ENCODE measurements around the gene SLCO2A1. TPM values are rescaled to one million over a fixed set of nuclear protein-coding genes. Genes with fewer than 3 reads are reported as not detected.

SLCO2A1 gene
- total and polyA plus RNA-seq, 2 experiments from 2014 or later, result 0.22 to 4.8 TPM

- H3K4me2 ChIP-seq (ENCODE audit: unreplicated experiment), result no peak overlapping the region
- no peaks in the 10 kb centered on the region for H4K20me1 ChIP-seq (ENCODE audit: insufficient read depth)
- H3K27ac ChIP-seq, result no peak overlapping the region
- H2AFZ ChIP-seq, result no peak overlapping the region
- no peak for DNase-seq
- TF ChIP-seq EZH2phosphoT487 (IDR thresholded peaks at IDR 0.05; ENCODE audit: insufficient read depth, low read depth) (no peak), EZH2 (IDR thresholded peaks at IDR 0.05; ENCODE audit: insufficient read depth, poor library complexity, severe bottlenecking) (no peak)
- in situ Hi-C loops (cut with MboI), result no loop called here
- H3K79me2 ChIP-seq (ENCODE audit: insufficient read depth), result no peaks in the 10 kb centered on the region
- no peak overlapping the region for H3K4me3 ChIP-seq
- WGBS, 2 experiments (ENCODE audit: low coverage in 1 of 2, low lambda C conversion rate in 2 of 2, missing lambda C conversion rate in 2 of 2), result 77 to 79% methylated on average over 9 of the region's 9 CpGs
- no peaks in the 10 kb centered on the region for H3K9me3 ChIP-seq (ENCODE audit: low read depth)
- H3K27me3 ChIP-seq (replicated peaks; ENCODE audit: insufficient read depth), result no peaks in the 10 kb centered on the region
- no peaks in the 10 kb centered on the region for H3K9me2 ChIP-seq (ENCODE audit: insufficient read depth)
- H3K9ac ChIP-seq, result no peak overlapping the region
- peaks cover 3% of the 10 kb centered on the region for H3K4me1 ChIP-seq (ENCODE audit: insufficient read depth)
- no peaks in the 10 kb centered on the region for H3K36me3 ChIP-seq (ENCODE audit: low read depth)
- H3F3A ChIP-seq (ENCODE audit: insufficient read depth), result no peaks in the 10 kb centered on the region
Measured at GRCh38 chr3:134065252-134066157, 35.8 kb upstream of the SLCO2A1 start.

DNA sequence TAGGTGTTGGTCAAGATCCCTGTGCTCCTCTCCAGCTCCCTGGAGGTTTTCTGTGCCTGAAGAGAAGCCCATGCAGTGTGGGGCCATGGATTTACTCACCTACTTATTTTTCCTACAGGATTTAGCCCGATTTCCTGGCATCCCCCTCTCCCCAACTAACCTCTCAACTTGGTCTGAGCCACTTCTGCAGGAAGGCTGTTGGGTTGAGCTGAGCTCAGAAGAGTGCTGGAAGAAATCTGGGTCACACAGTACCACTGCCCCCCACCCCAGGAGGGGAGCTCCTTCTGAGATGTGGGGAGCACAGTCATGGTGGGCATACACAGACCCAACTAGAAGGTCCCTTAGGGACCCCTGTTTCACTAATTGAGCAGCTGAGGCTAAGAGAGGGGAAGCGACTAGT, 34.4 kb upstream of the SLCO2A1 start:
- no peak overlapping the region for H3K27ac ChIP-seq
- H3K4me2 ChIP-seq (ENCODE audit: unreplicated experiment), result no peak overlapping the region
- TF ChIP-seq EZH2phosphoT487 (IDR thresholded peaks at IDR 0.05; ENCODE audit: insufficient read depth, low read depth), result no peak
- no peak for TF ChIP-seq EZH2 (IDR thresholded peaks at IDR 0.05; ENCODE audit: insufficient read depth, poor library complexity, severe bottlenecking)
- no peak overlapping the region for H3K4me3 ChIP-seq
- no peak overlapping the region for H3K9ac ChIP-seq
- no peak for DNase-seq
- H3K27me3 ChIP-seq (replicated peaks; ENCODE audit: insufficient read depth), result no peaks in the 10 kb centered on the region
- H3K4me1 ChIP-seq (ENCODE audit: insufficient read depth), result peaks cover 13% of the 10 kb centered on the region
- no peaks in the 10 kb centered on the region for H3K79me2 ChIP-seq (ENCODE audit: insufficient read depth)
- no peaks in the 10 kb centered on the region for H3K9me3 ChIP-seq (ENCODE audit: low read depth)
- no peaks in the 10 kb centered on the region for H3F3A ChIP-seq (ENCODE audit: insufficient read depth)
- H2AFZ ChIP-seq, result no peak overlapping the region
- in situ Hi-C loops (cut with MboI), result no loop called here
- H4K20me1 ChIP-seq (ENCODE audit: insufficient read depth), result no peaks in the 10 kb centered on the region
- H3K36me3 ChIP-seq (ENCODE audit: low read depth), result no peaks in the 10 kb centered on the region
- no peaks in the 10 kb centered on the region for H3K9me2 ChIP-seq (ENCODE audit: insufficient read depth)
- 61 to 78% methylated on average over 2 of the region's 2 CpGs for WGBS, 2 experiments (ENCODE audit: low coverage in 1 of 2, low lambda C conversion rate in 2 of 2, missing lambda C conversion rate in 2 of 2)

DNA sequence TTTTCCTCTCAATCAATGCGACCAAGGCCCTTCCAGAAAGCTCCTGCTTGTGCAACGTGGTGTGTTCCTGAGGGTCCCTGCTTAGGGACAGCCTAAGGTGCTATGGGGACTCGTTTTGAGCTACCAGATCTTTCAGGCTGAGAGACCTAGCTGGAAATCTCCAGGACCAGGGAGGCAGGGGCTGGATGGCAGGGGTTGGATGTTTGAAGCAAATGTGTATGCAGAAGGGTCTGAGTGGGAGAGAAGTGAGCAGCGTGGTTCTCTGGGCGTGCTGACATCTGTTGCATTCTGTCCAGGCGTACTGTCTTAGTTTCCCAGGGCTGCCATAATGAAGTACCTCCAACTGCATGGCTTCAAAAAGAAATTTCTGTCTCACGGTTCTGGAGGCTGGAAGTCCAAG, 31.7 kb upstream of the SLCO2A1 start:
- no peak overlapping the region for H3K4me3 ChIP-seq
- in situ Hi-C loops (cut with MboI), result no loop called here
- no peaks in the 10 kb centered on the region for H3F3A ChIP-seq (ENCODE audit: insufficient read depth)
- H3K4me2 ChIP-seq (ENCODE audit: unreplicated experiment), result no peak overlapping the region
- peaks cover 17% of the 10 kb centered on the region for H3K4me1 ChIP-seq (ENCODE audit: insufficient read depth)
- no peak overlapping the region for H2AFZ ChIP-seq
- H3K27ac ChIP-seq, result no peak overlapping the region
- H3K9me2 ChIP-seq (ENCODE audit: insufficient read depth), result no peaks in the 10 kb centered on the region
- no peaks in the 10 kb centered on the region for H4K20me1 ChIP-seq (ENCODE audit: insufficient read depth)
- no peaks in the 10 kb centered on the region for H3K79me2 ChIP-seq (ENCODE audit: insufficient read depth)
- H3K27me3 ChIP-seq (replicated peaks; ENCODE audit: insufficient read depth), result no peaks in the 10 kb centered on the region
- H3K9ac ChIP-seq, result no peak overlapping the region
- no peaks in the 10 kb centered on the region for H3K9me3 ChIP-seq (ENCODE audit: low read depth)
- H3K36me3 ChIP-seq (ENCODE audit: low read depth), result no peaks in the 10 kb centered on the region
- TF ChIP-seq EZH2phosphoT487 (IDR thresholded peaks at IDR 0.05; ENCODE audit: insufficient read depth, low read depth) (no peak), EZH2 (IDR thresholded peaks at IDR 0.05; ENCODE audit: insufficient read depth, poor library complexity, severe bottlenecking) (no peak)
- 84 to 88% methylated on average over 7 of the region's 7 CpGs for WGBS, 2 experiments (ENCODE audit: low coverage in 1 of 2, low lambda C conversion rate in 2 of 2, missing lambda C conversion rate in 2 of 2)
- no peak for DNase-seq

DNA sequence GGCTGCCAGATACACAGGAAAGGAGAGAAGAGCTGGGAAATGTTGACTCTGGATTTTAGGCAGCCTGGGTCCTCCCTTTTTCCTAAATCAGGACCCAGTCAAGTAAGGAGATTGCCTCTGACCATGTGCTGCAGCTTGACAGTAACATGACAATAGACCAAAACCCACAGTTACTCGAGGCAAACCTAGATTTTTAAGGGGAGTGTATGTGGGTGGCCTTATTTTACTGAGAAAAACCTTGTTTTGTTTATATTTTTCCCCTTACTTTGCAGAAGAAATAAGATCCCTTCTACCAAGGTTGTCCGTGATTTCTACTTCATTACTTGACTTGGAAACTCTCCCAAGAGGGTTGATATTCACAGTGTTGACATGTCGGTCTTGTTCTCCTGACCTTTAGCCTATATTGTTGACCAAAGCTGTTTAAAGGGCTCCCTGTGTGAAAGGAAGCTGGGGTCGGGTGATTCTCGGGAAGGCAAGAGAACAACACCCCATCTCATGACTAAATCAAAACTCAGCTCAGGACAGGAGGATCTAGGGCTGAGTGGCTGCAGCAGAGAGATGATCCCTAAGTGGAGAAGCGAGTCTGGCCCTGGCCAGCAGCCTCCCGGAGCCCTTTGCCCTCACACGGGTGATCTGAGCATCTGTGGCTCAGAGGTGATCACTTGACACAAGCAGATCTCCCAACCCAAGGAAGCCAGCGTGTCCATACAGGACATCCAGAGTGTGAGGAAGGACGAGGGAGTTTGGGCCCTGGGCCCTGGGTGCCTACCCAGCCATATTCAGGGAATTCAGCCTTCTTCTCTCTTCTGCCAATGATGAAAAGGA, 31.0 kb upstream of the SLCO2A1 start:
- H3K9ac ChIP-seq, result no peak overlapping the region
- no peak for DNase-seq
- H3K4me2 ChIP-seq (ENCODE audit: unreplicated experiment), result no peak overlapping the region
- no peak overlapping the region for H2AFZ ChIP-seq
- no peaks in the 10 kb centered on the region for H3K27me3 ChIP-seq (replicated peaks; ENCODE audit: insufficient read depth)
- no peaks in the 10 kb centered on the region for H4K20me1 ChIP-seq (ENCODE audit: insufficient read depth)
- no peak overlapping the region for H3K4me3 ChIP-seq
- in situ Hi-C loops (cut with MboI), result no loop called here
- no peaks in the 10 kb centered on the region for H3K36me3 ChIP-seq (ENCODE audit: low read depth)
- TF ChIP-seq EZH2phosphoT487 (IDR thresholded peaks at IDR 0.05; ENCODE audit: insufficient read depth, low read depth), result no peak
- no peak for TF ChIP-seq EZH2 (IDR thresholded peaks at IDR 0.05; ENCODE audit: insufficient read depth, poor library complexity, severe bottlenecking)
- H3K9me3 ChIP-seq (ENCODE audit: low read depth), result no peaks in the 10 kb centered on the region
- H3K27ac ChIP-seq, result no peak overlapping the region
- 69 to 70% methylated on average over 10 of the region's 10 CpGs for WGBS, 2 experiments (ENCODE audit: low coverage in 1 of 2, low lambda C conversion rate in 2 of 2, missing lambda C conversion rate in 2 of 2)
- H3K79me2 ChIP-seq (ENCODE audit: insufficient read depth), result no peaks in the 10 kb centered on the region
- no peaks in the 10 kb centered on the region for H3K9me2 ChIP-seq (ENCODE audit: insufficient read depth)
- peaks cover 21% of the 10 kb centered on the region for H3K4me1 ChIP-seq (ENCODE audit: insufficient read depth)
- no peaks in the 10 kb centered on the region for H3F3A ChIP-seq (ENCODE audit: insufficient read depth)

Data from GM23248 (cell line).